Measurements from ENCODE around the gene RNF10. TPM values are rescaled to one million over a fixed set of nuclear protein-coding genes. Genes with fewer than 3 reads are reported as not detected.

RNF10 gene
- polyA plus RNA-seq, 2 donors = 110 to 288 TPM

- 68 to 81% methylated on average over 26 of the region's 26 CpGs for WGBS, 2 donors
- no peak overlapping the region for H3K27ac ChIP-seq (ENCODE audit: low read depth in 2 of 2, low read length in 1 of 2)
- no peak overlapping the region for H3K4me3 ChIP-seq (ENCODE audit: low read depth in 1 of 2, low read length in 2 of 2)
- no peaks in the 10 kb centered on the region for H3K27me3 ChIP-seq (ENCODE audit: control insufficient read depth in 1 of 2, insufficient read depth in 2 of 2, low read length in 2 of 2)
- peaks cover 0 to 1% of the 10 kb centered on the region in 2 donors for H3K4me1 ChIP-seq (ENCODE audit: control insufficient read depth in 2 of 2, insufficient read depth in 2 of 2, low read length in 1 of 2)
- no peaks in the 10 kb centered on the region for H3K36me3 ChIP-seq (ENCODE audit: control insufficient read depth in 2 of 2, insufficient read depth in 2 of 2, low read length in 1 of 2)
- no peaks in the 10 kb centered on the region for H3K9me3 ChIP-seq (ENCODE audit: control insufficient read depth in 2 of 2, insufficient read depth in 1 of 2, low read depth in 1 of 2, low read length in 1 of 2)
These were observed 91.6 kb downstream of the RNF10 start for GRCh38 chr12:120625557-120626419.

Other genes with a start within 250 kb of the RNF10 start
- gene RNU4-2, start 242.5 kb upstream of the RNF10 start, polyA plus RNA-seq = not detected
- not detected for gene RNU4-1, start 241.1 kb upstream of the RNF10 start, polyA plus RNA-seq
- gene SIRT4, start 232.0 kb upstream of the RNF10 start, polyA plus RNA-seq = under 1 TPM; 0.47 to 0.55 TPM
- gene PLA2G1B, start 206.6 kb upstream of the RNF10 start, polyA plus RNA-seq = under 1 TPM; 0.25 to 0.57 TPM
- under 1 TPM; 0.15 to 0.16 TPM for gene MSI1, start 165.2 kb upstream of the RNF10 start, polyA plus RNA-seq
- gene COX6A1, start 96.2 kb upstream of the RNF10 start, polyA plus RNA-seq = 1,000 to 10,000 TPM; 1,054 to 1,119 TPM
- gene TRIAP1, start 88.0 kb upstream of the RNF10 start, polyA plus RNA-seq = 10 to 100 TPM; 19.2 to 28.0 TPM
- gene GATC, start 87.9 kb upstream of the RNF10 start, polyA plus RNA-seq = 1 to 10 TPM; 6.3 to 6.8 TPM
- 100 to 1,000 TPM; 119 to 133 TPM for gene SRSF9, start 64.6 kb upstream of the RNF10 start, polyA plus RNA-seq
- 1,000 to 10,000 TPM; 1,023 to 1,071 TPM for gene DYNLL1, start 38.2 kb upstream of the RNF10 start, polyA plus RNA-seq
- gene COQ5, start 5.2 kb upstream of the RNF10 start, polyA plus RNA-seq = 10 to 100 TPM; 18.6 to 19.5 TPM
- 10 to 100 TPM; 35.8 to 38.8 TPM for gene POP5, start 47.0 kb downstream of the RNF10 start, polyA plus RNA-seq
- 1 to 10 TPM in 1 of 2 donors, under 1 TPM in 1; 0.48 to 1.1 TPM for gene CABP1, start 106.3 kb downstream of the RNF10 start, polyA plus RNA-seq
- gene MLEC, start 152.8 kb downstream of the RNF10 start, polyA plus RNA-seq = 10 to 100 TPM; 14.0 to 15.7 TPM
- 1 to 10 TPM; 4.9 to 9.1 TPM for gene UNC119B, start 176.1 kb downstream of the RNF10 start, polyA plus RNA-seq
- gene ACADS, start 191.5 kb downstream of the RNF10 start, polyA plus RNA-seq = 10 to 100 TPM; 13.7 to 14.9 TPM